HepG2 (cell line): ENCODE results near the gene AMN. TPM values are rescaled to one million over a fixed set of nuclear protein-coding genes. Genes with fewer than 3 reads are reported as not detected.
A peak's percentile ranks its signal among the peaks of the same experiment; 100 is the strongest.

Source experiments
- ETS1 ChIP-seq: sonication (generic); formaldehyde crosslinking; IDR thresholded peaks from 2 replicates; pipeline ENCODE4 v1.4.0; 2020; ENCODE audit warnings: missing genetic modification reagents
- FOXA1 ChIP-seq, 2 experiments: fragments of 450-650 bp in 1 of 2; sonication (generic) in 1 of 2; formaldehyde crosslinking in 1 of 2; IDR thresholded peaks; 2 replicates each; pipeline versions ENCODE4 v1.4.0 to v1.6.1; 2016 to 2020; ENCODE audit warnings: missing genetic modification reagents in 1 of 2
- FOXC1 ChIP-seq: sonication (generic); formaldehyde crosslinking; IDR thresholded peaks from 2 replicates; pipeline ENCODE4 v1.8.0; 2022; ENCODE audit warnings: mild to moderate bottlenecking, missing genetic modification reagents, borderline replicate concordance
- FOXK2 ChIP-seq: fragments of 450-650 bp; IDR thresholded peaks from 2 replicates; pipeline ENCODE4 v1.6.1; 2016
- GZF1 ChIP-seq: sonication (generic); formaldehyde crosslinking; IDR thresholded peaks from 2 replicates; pipeline ENCODE4 v1.5.1; 2020; ENCODE audit warnings: mild to moderate bottlenecking, missing genetic modification reagents
- IRX3 ChIP-seq: sonication (generic); formaldehyde crosslinking; IDR thresholded peaks from 2 replicates; pipeline ENCODE4 v1.8.1; 2023; ENCODE audit warnings: mild to moderate bottlenecking, low read depth, missing genetic modification reagents, borderline replicate concordance
- KDM1A ChIP-seq: IDR thresholded peaks from 2 replicates; pipeline ENCODE4 v1.6.1; 2016; ENCODE audit warnings: missing compliant biosample characterization
- MXD1 ChIP-seq: sonication (generic); formaldehyde crosslinking; IDR thresholded peaks from 2 replicates; pipeline ENCODE4 v1.4.0; 2020; ENCODE audit warnings: mild to moderate bottlenecking, missing genetic modification reagents
- NR2F6 ChIP-seq, 2 experiments: IDR thresholded peaks; 2 replicates each; pipeline ENCODE4 v1.6.1; 2016; ENCODE audit warnings: antibody characterized with exemption in 1 of 2, mild to moderate bottlenecking in 1 of 2
- PRMT3 ChIP-seq: sonication (generic); formaldehyde crosslinking; IDR thresholded peaks from 2 replicates; pipeline ENCODE4 v1.8.1; 2022; ENCODE audit warnings: low read depth, mild to moderate bottlenecking, moderate library complexity, missing genetic modification reagents, borderline replicate concordance
- RORA ChIP-seq: sonication (generic); formaldehyde crosslinking; IDR thresholded peaks from 2 replicates; pipeline ENCODE4 v1.5.0; 2020; ENCODE audit warnings: mild to moderate bottlenecking, missing genetic modification reagents, moderate library complexity
- ZBTB26 ChIP-seq: IDR thresholded peaks from 2 replicates; pipeline ENCODE4 v1.6.1; 2016; ENCODE audit warnings: missing compliant biosample characterization, missing genetic modification reagents, borderline replicate concordance
- ZBTB34 ChIP-seq: sonication (generic); formaldehyde crosslinking; IDR thresholded peaks from 2 replicates; pipeline ENCODE4 v1.8.0; 2022; ENCODE audit warnings: mild to moderate bottlenecking, missing genetic modification reagents
- ZNF225 ChIP-seq: sonication (generic); formaldehyde crosslinking; IDR thresholded peaks from 2 replicates; pipeline ENCODE4 v1.4.0; 2020; ENCODE audit warnings: mild to moderate bottlenecking, missing genetic modification reagents
- ZNF512B ChIP-seq: sonication (generic); formaldehyde crosslinking; IDR thresholded peaks from 2 replicates; pipeline ENCODE4 v1.5.1; 2020; ENCODE audit warnings: missing genetic modification reagents, mild to moderate bottlenecking, borderline replicate concordance
- ZNF552 ChIP-seq: sonication (generic); formaldehyde crosslinking; IDR thresholded peaks from 2 replicates; pipeline ENCODE4 v1.9.0; 2022; ENCODE audit warnings: missing genetic modification reagents, mild to moderate bottlenecking, borderline replicate concordance
- polyA plus RNA-seq, 8 experiments: library from polyadenylated mRNA; depleted of rRNA in 3 of 8; stranded (reverse) in 7 of 8; unstranded in 1 of 8; fragments of >200 nt; fragmentation: Illumina TruSeq in 4 of 8; extraction: Trizol in 4 of 8; gene quantifications; 2 replicates each; pipeline versions ENCODE4 v1.2.1 to v1.2.3, GENCODE V29; 2011 to 2016; ENCODE audit warnings: low read depth in 4 of 8, missing spikeins in 1 of 8, mixed read lengths in 1 of 8; ENCODE audit not compliant: insufficient read depth in 1 of 8
- total RNA-seq, 5 experiments: library from RNA; depleted of rRNA; stranded (reverse); fragments of >200 nt; fragmentation: Illumina TruSeq; extraction: Trizol; gene quantifications; 2 replicates each; pipeline ENCODE4 v1.2.3, GENCODE V29; 2016; ENCODE audit warnings: low read depth in 1 of 5

The AMN gene
- total and polyA plus RNA-seq, 2 of the 13 experiments (the other 11 are each of a cell fraction or from before 2014, with no cell fraction given), result 9.8 to 33.1 TPM

GRCh38 chr14:102922490-102923200 is at the start of gene AMN (continued):
- TF ChIP-seq FOXA1 (IDR thresholded peaks at IDR 0.05) (no peak), FOXA1 (CRISPR knock-in tag; IDR thresholded peaks at IDR 0.05) (peak; percentile 29; the same call in 1 of the 2 replicates), ZNF552 (CRISPR knock-in tag) (peak; percentile 77; the same call in 1 of the 2 replicates), FOXC1 (CRISPR knock-in tag) (peak; percentile 63; the same call in 1 of the 2 replicates), IRX3 (0 out of 2 replicates have a peak, but pooled peaks have one; percentile 22), MXD1 (CRISPR knock-in tag) (peak; percentile 82), GZF1 (peak; percentile 74; the same call in 1 of the 2 replicates), ZBTB34 (CRISPR knock-in tag) (no peak), ZNF225 (0 out of 2 replicates have a peak, but pooled peaks have one; percentile 22), FOXK2 (no peak), PRMT3 (CRISPR knock-in tag) (no peak), ZBTB26 (CRISPR knock-in tag) (peak; percentile 49; the same call in 1 of the 2 replicates), ZNF512B (CRISPR knock-in tag) (no peak), RORA (CRISPR knock-in tag) (no peak), NR2F6 (IDR thresholded peaks at IDR 0.05) (no peak), NR2F6 (CRISPR knock-in tag; IDR thresholded peaks at IDR 0.05) (peak; percentile 72), KDM1A (CRISPR knock-in tag) (no peak), ETS1 (no peak)
